HG02938 (cell line): ENCODE results near the gene CHAF1B.

Source experiments
- ATAC-seq: cut with Tn5 transposase; IDR thresholded peaks from one replicate; pipeline ENCODE4 v1.9.1; 2021; ENCODE audit warnings: mild to moderate bottlenecking, moderate library complexity; ENCODE audit not compliant: unreplicated experiment

Gene CHAF1B

DNA sequence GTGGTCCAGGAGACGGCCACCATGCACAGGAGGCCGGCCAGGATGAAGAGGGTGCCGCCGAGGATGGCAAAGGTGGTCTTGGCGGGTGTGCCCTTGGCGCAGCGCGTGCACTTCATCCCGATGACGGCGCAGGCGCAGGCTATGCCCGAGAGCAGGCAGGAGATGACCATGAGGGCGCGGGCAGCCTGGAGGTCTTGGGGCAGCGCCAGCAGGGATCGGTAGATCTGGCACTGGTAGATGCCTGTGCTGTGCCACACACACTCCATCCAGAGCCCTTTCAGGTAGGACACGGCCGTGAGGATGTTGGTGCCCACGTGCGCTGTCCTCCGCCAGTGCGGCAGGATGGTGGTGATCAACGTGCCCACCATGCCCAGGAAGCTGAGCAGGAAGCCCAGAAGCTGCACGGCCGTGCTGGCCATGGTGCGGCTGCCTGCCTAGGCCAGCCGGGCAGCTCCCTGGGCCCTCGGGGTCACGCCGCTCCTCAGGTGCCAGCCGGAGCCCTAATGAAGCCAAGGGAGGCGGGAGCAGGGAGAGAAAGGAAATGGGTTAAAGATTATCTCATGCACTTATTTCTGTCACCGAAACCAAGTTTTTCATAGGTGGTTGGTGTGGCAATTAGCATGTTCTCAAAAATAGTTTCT lies 76.2 kb downstream of the CHAF1B start:
- ATAC-seq, result no peak

GRCh38 chr21:36461918-36462486 lies 76.8 kb downstream of the CHAF1B start:
- ATAC-seq, result no peak

DNA sequence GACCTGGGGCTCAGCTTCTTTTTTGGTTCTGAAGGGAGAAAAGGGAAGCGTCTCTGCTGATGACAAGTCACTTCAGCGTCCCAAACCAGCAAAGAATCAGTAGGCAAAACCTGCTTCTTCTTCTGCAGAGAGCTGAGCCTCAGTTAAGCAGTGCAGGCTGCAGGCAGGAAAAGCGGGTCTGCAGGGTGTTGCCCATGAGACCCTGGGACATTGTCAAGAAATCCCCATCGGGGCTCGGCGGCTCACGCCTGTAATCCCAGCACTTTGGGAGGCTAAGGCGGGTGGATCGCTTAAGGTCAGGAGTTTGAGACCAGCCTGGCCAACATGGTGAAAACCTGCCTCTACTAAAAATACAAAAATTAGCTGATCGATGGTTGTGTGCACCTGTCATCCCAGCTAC lies 78.0 kb downstream of the CHAF1B start:
- ATAC-seq, result no peak

DNA sequence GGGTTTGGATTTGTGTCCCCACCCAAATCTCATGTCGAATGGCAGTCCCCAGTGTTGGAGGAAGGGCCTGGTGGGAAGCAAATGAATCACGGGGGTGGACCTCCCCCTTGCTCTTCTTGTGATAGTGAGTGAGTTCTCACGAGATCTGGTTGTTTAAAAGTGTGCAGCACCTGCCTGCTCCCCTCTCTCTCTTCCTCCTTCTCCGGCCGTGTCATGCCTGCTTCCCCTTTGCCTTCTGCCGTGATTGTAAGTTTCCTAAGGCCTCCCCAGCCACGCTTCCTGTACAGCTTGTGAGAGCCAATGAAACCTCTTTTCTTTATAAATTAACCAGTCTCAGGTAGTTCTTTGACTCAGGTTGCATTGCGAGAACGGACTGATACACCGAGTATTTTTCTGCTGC lies 78.8 kb downstream of the CHAF1B start:
- ATAC-seq, result no peak

DNA sequence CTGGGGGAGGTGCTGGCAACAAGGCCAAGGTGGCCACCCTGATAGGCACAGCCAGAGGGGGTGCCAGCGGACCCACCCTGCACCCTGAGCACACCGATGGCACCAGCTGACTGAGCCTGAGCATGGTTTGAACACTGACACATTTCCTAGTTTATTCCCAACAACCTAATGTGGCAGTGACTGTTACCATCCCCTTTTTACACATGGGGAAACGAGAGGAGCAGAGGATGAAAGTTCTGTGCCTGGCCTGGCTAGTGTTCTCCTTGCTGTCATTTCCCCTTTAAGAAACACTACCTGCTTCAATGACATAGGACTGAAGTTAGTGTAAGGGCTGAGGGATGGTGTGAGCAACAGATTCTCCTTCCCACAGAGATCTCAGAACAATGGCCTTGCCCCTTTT lies 79.4 kb downstream of the CHAF1B start:
- ATAC-seq, result no peak

- no peak for ATAC-seq
Observed at GRCh38 chr21:36465478-36465877, 80.3 kb downstream of the CHAF1B start.

GRCh38 chr21:36466061-36466511 lies 80.9 kb downstream of the CHAF1B start:
- no peak for ATAC-seq
